LNCaP clone FGC (cell line): Measurements from ENCODE around the gene KCTD16.
A peak's percentile ranks its signal among the peaks of the same experiment; 100 is the strongest.

Experiments used
- DNase-seq: peaks from one replicate; pipeline ENCODE4 v3.0.0-alpha.2; 2011; ENCODE audit warnings: low read depth
- H3K4me3 ChIP-seq: 2 replicates; pipeline ENCODE4 v1.5.1; 2011; ENCODE audit warnings: mild to moderate bottlenecking, low read depth, low read length, control low read depth
- TF ChIP-seq, protein P1 (sequence below): IDR thresholded peaks from 2 replicates; pipeline ENCODE4 v1.5.1; 2012; ENCODE audit warnings: mild to moderate bottlenecking; ENCODE audit not compliant: control insufficient read depth, insufficient read depth; ENCODE audit errors: extremely low read depth

Gene KCTD16

DNA sequence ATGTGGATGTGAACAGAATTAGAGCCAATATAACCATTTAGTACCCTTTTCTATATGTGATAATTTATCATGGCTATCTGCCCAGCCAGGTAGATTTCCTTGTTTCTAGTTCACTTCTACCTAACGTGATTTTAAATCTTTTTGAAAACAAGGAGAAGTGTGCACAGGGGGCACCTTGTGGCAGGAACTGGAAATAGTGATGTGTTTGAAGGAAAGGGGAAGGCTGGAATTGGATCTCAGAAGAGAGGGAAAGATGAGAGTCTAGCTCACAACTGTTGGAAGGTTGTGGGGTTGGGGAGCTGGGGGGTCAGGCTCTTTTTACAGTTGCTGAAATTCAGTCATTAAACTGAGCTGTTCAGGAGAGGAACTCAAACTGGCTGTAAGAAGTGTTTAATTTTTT lies 219.5 kb downstream of the KCTD16 start:
- DNase-seq: no peak
- no peak overlapping the region for H3K4me3 ChIP-seq
- TF ChIP-seq, protein P1, sequence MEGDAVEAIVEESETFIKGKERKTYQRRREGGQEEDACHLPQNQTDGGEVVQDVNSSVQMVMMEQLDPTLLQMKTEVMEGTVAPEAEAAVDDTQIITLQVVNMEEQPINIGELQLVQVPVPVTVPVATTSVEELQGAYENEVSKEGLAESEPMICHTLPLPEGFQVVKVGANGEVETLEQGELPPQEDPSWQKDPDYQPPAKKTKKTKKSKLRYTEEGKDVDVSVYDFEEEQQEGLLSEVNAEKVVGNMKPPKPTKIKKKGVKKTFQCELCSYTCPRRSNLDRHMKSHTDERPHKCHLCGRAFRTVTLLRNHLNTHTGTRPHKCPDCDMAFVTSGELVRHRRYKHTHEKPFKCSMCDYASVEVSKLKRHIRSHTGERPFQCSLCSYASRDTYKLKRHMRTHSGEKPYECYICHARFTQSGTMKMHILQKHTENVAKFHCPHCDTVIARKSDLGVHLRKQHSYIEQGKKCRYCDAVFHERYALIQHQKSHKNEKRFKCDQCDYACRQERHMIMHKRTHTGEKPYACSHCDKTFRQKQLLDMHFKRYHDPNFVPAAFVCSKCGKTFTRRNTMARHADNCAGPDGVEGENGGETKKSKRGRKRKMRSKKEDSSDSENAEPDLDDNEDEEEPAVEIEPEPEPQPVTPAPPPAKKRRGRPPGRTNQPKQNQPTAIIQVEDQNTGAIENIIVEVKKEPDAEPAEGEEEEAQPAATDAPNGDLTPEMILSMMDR: peak; percentile 71

DNA sequence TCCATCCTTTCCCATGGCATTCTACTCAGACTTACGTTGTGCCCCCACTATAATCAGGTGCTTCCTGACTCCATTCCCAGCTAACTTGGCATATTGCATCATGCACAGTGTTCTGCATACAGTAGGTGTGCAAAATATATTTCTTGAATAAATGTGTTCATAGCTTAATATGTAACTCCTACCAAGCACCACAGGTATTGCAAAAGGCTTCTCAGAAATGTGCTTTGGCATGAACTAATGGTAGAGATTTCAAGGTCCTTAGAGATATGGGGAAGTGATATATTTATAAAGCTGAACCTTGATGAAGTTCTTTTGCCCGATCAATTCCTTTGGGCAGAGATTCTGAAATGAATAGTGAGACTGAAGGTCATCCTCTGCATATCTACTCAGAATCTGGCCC lies 220.4 kb downstream of the KCTD16 start:
- no peak overlapping the region for H3K4me3 ChIP-seq
- no peak for DNase-seq
- TF ChIP-seq, protein P1: no peak

DNA sequence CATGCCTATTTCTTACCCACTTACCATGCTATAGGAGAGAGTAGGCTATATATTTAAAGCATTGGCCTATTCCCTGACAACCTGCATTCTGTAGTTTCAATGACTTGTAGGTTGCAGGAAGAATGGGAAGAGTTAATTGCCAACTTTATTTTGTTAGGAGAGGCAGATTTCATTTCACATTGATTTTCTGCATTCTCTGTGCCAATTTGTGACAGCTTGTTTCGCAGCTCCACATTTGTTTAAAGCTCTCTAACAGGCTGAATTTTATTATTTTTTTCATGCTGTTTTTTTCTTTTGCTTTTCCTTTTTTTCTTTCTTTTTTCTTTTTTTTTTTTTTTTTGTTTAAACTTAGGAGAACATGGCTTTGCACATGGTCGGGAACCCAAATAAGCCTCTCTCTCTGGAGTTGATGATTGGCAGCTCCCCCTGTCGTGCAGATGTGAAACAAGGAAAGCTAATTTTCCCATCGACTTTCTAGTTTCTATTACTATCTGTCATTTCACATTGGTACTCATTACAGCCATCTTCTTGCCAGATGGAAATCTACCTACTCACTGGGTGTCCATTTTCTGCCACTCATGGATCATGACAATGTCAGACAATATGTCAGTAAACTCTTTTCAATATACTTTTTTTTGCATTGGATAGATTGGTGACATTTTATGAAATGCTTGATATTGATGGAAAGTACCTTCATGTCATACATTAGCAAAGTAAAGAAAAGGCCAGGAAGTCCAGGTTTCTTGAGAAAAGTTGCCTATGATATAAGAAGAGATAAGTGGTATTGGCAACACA lies 223.2 kb downstream of the KCTD16 start:
- TF ChIP-seq, protein P1: peak; percentile 35
- H3K4me3 ChIP-seq: no peak overlapping the region
- no peak for DNase-seq

- no peak for DNase-seq
- no peak overlapping the region for H3K4me3 ChIP-seq
- TF ChIP-seq, protein P1: no peak
Observed at GRCh38 chr5:144395704-144396103, 225.0 kb downstream of the KCTD16 start.

- no peak for DNase-seq
- no peak overlapping the region for H3K4me3 ChIP-seq
- TF ChIP-seq, protein P1: no peak
Observed at GRCh38 chr5:144403058-144403457, 232.4 kb downstream of the KCTD16 start.

DNA sequence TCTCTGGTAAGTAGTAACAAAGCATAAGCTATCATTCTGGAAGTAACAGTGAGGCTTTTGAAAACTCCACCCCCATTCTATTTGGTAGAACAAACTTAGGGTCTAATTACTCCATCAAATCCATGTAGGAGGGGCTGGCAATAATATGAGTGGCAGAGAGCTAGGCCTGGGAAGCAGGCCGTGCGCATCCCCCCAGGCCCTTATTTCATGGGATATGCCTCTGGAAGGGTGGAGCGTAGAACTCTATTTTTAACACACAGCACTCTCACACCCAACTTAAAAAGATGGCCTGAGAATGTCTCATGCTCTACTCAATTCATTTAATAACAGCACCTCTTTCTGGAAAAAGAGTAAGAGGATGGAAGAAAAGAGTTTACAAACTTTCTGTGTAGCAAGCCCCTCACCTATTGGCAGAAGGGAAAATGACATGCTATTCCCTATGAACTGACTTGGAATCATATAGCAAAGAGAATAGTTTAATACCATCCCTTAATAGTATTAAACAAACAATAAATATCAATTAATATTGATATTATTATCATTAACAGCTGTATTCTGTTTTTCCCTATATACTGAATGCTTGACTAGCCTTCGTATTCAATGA lies 233.2 kb downstream of the KCTD16 start:
- DNase-seq: no peak
- H3K4me3 ChIP-seq: no peak overlapping the region
- TF ChIP-seq, protein P1: no peak
